GM19023 (cell line): Measurements from ENCODE around the gene VIPR1.

Experiments used
- ATAC-seq: cut with Tn5 transposase; IDR thresholded peaks from one replicate; pipeline ENCODE4 v1.9.1; 2021; ENCODE audit warnings: mild to moderate bottlenecking, moderate library complexity; ENCODE audit not compliant: unreplicated experiment

The VIPR1 gene

GRCh38 chr3:42493126-42493797 is 9.2 kb upstream of the VIPR1 start:
- no peak for ATAC-seq

GRCh38 chr3:42493798-42494151 is 8.7 kb upstream of the VIPR1 start:
- ATAC-seq: no peak

- ATAC-seq: no peak
Observed at GRCh38 chr3:42495393-42495792, 7.0 kb upstream of the VIPR1 start.

GRCh38 chr3:42497009-42497731 is 5.3 kb upstream of the VIPR1 start:
- no peak for ATAC-seq

- ATAC-seq: no peak
Observed at GRCh38 chr3:42498034-42498433, 4.4 kb upstream of the VIPR1 start.

GRCh38 chr3:42498791-42499477 is 3.5 kb upstream of the VIPR1 start:
- no peak for ATAC-seq

- ATAC-seq: no peak
Observed at GRCh38 chr3:42499478-42499871, 3.0 kb upstream of the VIPR1 start.

GRCh38 chr3:42500091-42500490 is 2.4 kb upstream of the VIPR1 start:
- no peak for ATAC-seq

GRCh38 chr3:42500909-42501308 is 1.5 kb upstream of the VIPR1 start:
- no peak for ATAC-seq

GRCh38 chr3:42501321-42501680 is 1.1 kb upstream of the VIPR1 start:
- ATAC-seq: peak; percentile 8

- ATAC-seq: peak; percentile 38
Observed at GRCh38 chr3:42501681-42502428, 588 bp upstream of the VIPR1 start.

- ATAC-seq: no peak
Observed at GRCh38 chr3:42503251-42503924, 945 bp downstream of the VIPR1 start.

GRCh38 chr3:42503957-42504333 is 1.5 kb downstream of the VIPR1 start:
- ATAC-seq: no peak

- no peak for ATAC-seq
Observed at GRCh38 chr3:42504334-42505127, 2.1 kb downstream of the VIPR1 start.

GRCh38 chr3:42505128-42505848 is 2.8 kb downstream of the VIPR1 start:
- no peak for ATAC-seq

- no peak for ATAC-seq
Observed at GRCh38 chr3:42505849-42506410, 3.5 kb downstream of the VIPR1 start.

- no peak for ATAC-seq
Observed at GRCh38 chr3:42507252-42507651, 4.8 kb downstream of the VIPR1 start.

- ATAC-seq: no peak
Observed at GRCh38 chr3:42507761-42508335, 5.4 kb downstream of the VIPR1 start.

GRCh38 chr3:42508562-42508961 is 6.1 kb downstream of the VIPR1 start:
- no peak for ATAC-seq
